K562 (cell line): ENCODE measurements around the gene THAP9.

Source experiments
- CREM ChIP-seq: IDR thresholded peaks from 2 replicates; pipeline ENCODE4 v1.6.1; 2014; ENCODE audit warnings: antibody characterized with exemption, low read depth
- CTCF ChIP-seq, 3 experiments: IDR thresholded peaks in 2 of 3; conservative IDR thresholded peaks in 1 of 3; 2 replicates each; pipeline ENCODE4 v1.5.1; 2011 to 2012; ENCODE audit warnings: low read length in 3 of 3, mild to moderate bottlenecking in 3 of 3, control low read depth in 2 of 3, improper control_type of control experiment in 1 of 3, inconsistent platforms in 1 of 3, low read depth in 1 of 3, mixed read lengths in 1 of 3, moderate library complexity in 1 of 3; ENCODE audit not compliant: insufficient read depth in 2 of 3
- JUN ChIP-seq, 2 experiments: sonication (generic) in 1 of 2; formaldehyde crosslinking in 1 of 2; IDR thresholded peaks; 2 replicates each; pipeline versions ENCODE4 v1.6.1 to v1.8.0; 2012 to 2022; ENCODE audit warnings: borderline replicate concordance in 2 of 2, mild to moderate bottlenecking in 2 of 2, improper control_type of control experiment in 1 of 2, low read depth in 1 of 2, low read length in 1 of 2, missing genetic modification reagents in 1 of 2
- NFE2 ChIP-seq: IDR thresholded peaks from 2 replicates; pipeline ENCODE4 v1.6.1; 2014; ENCODE audit warnings: antibody characterized with exemption, low read depth
- NFYB ChIP-seq: IDR thresholded peaks from 2 replicates; pipeline ENCODE4 v1.6.1; 2011; ENCODE audit warnings: mild to moderate bottlenecking, moderate library complexity; ENCODE audit not compliant: insufficient read length; ENCODE audit errors: extremely low read depth
- RFX7 ChIP-seq: fragments of 250-450 bp; sonication (Bioruptor Pico); IDR thresholded peaks from 2 replicates; pipeline ENCODE4 v1.5.1; 2021; ENCODE audit warnings: mild to moderate bottlenecking
- USF2 ChIP-seq: sonication (generic); formaldehyde crosslinking; IDR thresholded peaks from 2 replicates; pipeline ENCODE4 v1.5.0; 2020; ENCODE audit warnings: missing genetic modification reagents
- WHSC1 ChIP-seq: IDR thresholded peaks from one replicate; pipeline ENCODE4 v1.6.1; 2012; ENCODE audit warnings: low read length, control low read depth, inconsistent platforms
- YY1 ChIP-seq, 3 experiments: IDR thresholded peaks; 2 replicates each; pipeline ENCODE4 v1.6.1; 2011; ENCODE audit warnings: low read length in 2 of 3, mild to moderate bottlenecking in 2 of 3, moderate library complexity in 2 of 3, borderline replicate concordance in 1 of 3, control low read depth in 1 of 3, low read depth in 1 of 3; ENCODE audit not compliant: insufficient read depth in 3 of 3, insufficient replicate concordance in 2 of 3, control insufficient read depth in 1 of 3, insufficient read length in 1 of 3; ENCODE audit errors: extremely low read depth in 1 of 3
- ZBTB34 ChIP-seq: fragments of 250-450 bp; sonication (Bioruptor Pico); IDR thresholded peaks from 2 replicates; pipeline ENCODE4 v1.8.0; 2021; ENCODE audit warnings: mild to moderate bottlenecking, moderate library complexity
- ZNF124 ChIP-seq: sonication (generic); formaldehyde crosslinking; IDR thresholded peaks from 2 replicates; pipeline ENCODE4 v1.8.1; 2022; ENCODE audit warnings: missing genetic modification reagents
- ZNF274 ChIP-seq: IDR thresholded peaks from 2 replicates; pipeline ENCODE4 v1.6.1; 2011; ENCODE audit warnings: low read depth, mild to moderate bottlenecking, low read length, moderate library complexity, borderline replicate concordance
- ZNF639 ChIP-seq, 2 experiments: fragments of 200-800 bp in 1 of 2; sonication (Bioruptor generic) in 1 of 2; sonication (generic) in 1 of 2; formaldehyde crosslinking in 1 of 2; IDR thresholded peaks in 1 of 2; conservative IDR thresholded peaks in 1 of 2; 2 replicates each; pipeline versions ENCODE4 v1.5.0 to v1.6.1; 2016 to 2020; ENCODE audit warnings: missing compliant biosample characterization in 1 of 2, missing genetic modification characterization in 1 of 2, missing genetic modification reagents in 1 of 2
- ZNF707 ChIP-seq: fragments of 250-450 bp; sonication (Bioruptor Pico); conservative IDR thresholded peaks from 2 replicates; pipeline ENCODE4 v1.8.0; 2022; ENCODE audit warnings: inconsistent platforms, mild to moderate bottlenecking, moderate library complexity

- no peak for TF ChIP-seq ZNF274
- TF ChIP-seq CTCF (IDR thresholded peaks at IDR 0.05 in 2 of 3, conservative IDR thresholded peaks at IDR 0.05 in 1 of 3; ENCODE audit: insufficient read depth in 2 of 3, low read depth in 1 of 3, low read length in 3 of 3): no peak
- no peak for TF ChIP-seq RFX7 (CRISPR knock-in tag)
- TF ChIP-seq ZNF639 (CRISPR knock-in tag; conservative IDR thresholded peaks at IDR 0.05 in 1 of 2, IDR thresholded peaks at IDR 0.05 in 1 of 2): no peak
- no peak for TF ChIP-seq YY1 (IDR thresholded peaks at IDR 0.05; ENCODE audit: borderline replicate concordance in 1 of 3, control insufficient read depth in 1 of 3, extremely low read depth in 1 of 3, insufficient read depth in 3 of 3, insufficient read length in 1 of 3, insufficient replicate concordance in 2 of 3, low read depth in 1 of 3, low read length in 2 of 3)
- no peak for TF ChIP-seq ZNF707 (CRISPR knock-in tag)
- no peak for TF ChIP-seq NFE2
- no peak for TF ChIP-seq WHSC1
- no peak for TF ChIP-seq ZNF124 (CRISPR knock-in tag)
- TF ChIP-seq USF2: no peak
- no peak for TF ChIP-seq NFYB
- no peak for TF ChIP-seq CREM
- no peak for TF ChIP-seq JUN (IDR thresholded peaks at IDR 0.05; ENCODE audit: borderline replicate concordance, low read depth, low read length)
- no peak for TF ChIP-seq JUN (CRISPR knock-in tag; IDR thresholded peaks at IDR 0.05; ENCODE audit: borderline replicate concordance)
- TF ChIP-seq ZBTB34 (CRISPR knock-in tag): no peak
Observed at GRCh38 chr4:82899374-82900065, 1.0 kb upstream of the THAP9 start.
